ENCODE results near the gene IL25. TPM values are rescaled to one million over a fixed set of nuclear protein-coding genes. Genes with fewer than 3 reads are reported as not detected.

Gene IL25
- total and polyA plus RNA-seq, 2 of the 4 experiments (the other 2 are of a cell fraction): not detected

- in situ Hi-C loops (cut with MboI; ENCODE audit: low sequenced_read_pairs) (no loop called here), dilution Hi-C loops (cut with HindIII; ENCODE audit: low sequenced_read_pairs, unreplicated experiment) (no loop called here), intact Hi-C loops (cut with micrococcal nuclease) (no loop called here)
- Histone ChIP-seq H2BK120ac (ENCODE audit: low read depth, low read length) (no peak overlapping the region), H2AK5ac (ENCODE audit: low read depth, low read length) (no peak overlapping the region), H2BK5ac (ENCODE audit: low read depth, low read length, poor library complexity, severe bottlenecking) (no peak overlapping the region), H4K91ac (ENCODE audit: insufficient read depth, low read depth, low read length) (no peak overlapping the region), H3K4me1 (ENCODE audit: control insufficient read depth, insufficient read depth, low read length) (no peaks in the 10 kb centered on the region), H4K8ac (ENCODE audit: low read depth in 2 of 2, low read length in 2 of 2) (no peak overlapping the region), H3K27ac (ENCODE audit: insufficient read depth, low read length) (no peak overlapping the region), H3K4me2 (ENCODE audit: low read depth, low read length) (no peak overlapping the region), H3K9ac (ENCODE audit: low read depth, low read length) (no peak overlapping the region), H3K23ac (ENCODE audit: low read depth, low read length) (no peak overlapping the region), H3K36me3 (ENCODE audit: control insufficient read depth, insufficient read depth, low read length) (no peaks in the 10 kb centered on the region), H3K4ac (ENCODE audit: low read depth, low read length) (no peak overlapping the region), H2AFZ (replicated peaks; ENCODE audit: low read length, poor library complexity) (no peak overlapping the region), H2BK20ac (ENCODE audit: low read depth, low read length) (no peak overlapping the region), H3K14ac (replicated peaks; ENCODE audit: low read depth, low read length) (no peak overlapping the region), H3K56ac (ENCODE audit: extremely low read depth, insufficient read depth, low read length) (no peak overlapping the region), H3K9me3 (ENCODE audit: control insufficient read depth, insufficient read depth, low read length) (no peaks in the 10 kb centered on the region), H3K18ac (ENCODE audit: low read depth, low read length) (no peak overlapping the region), H3K79me1 (ENCODE audit: low read depth in 1 of 2, low read length in 2 of 2) (no peaks in the 10 kb centered on the region), H3K4me3 (ENCODE audit: insufficient read depth, low read depth, low read length) (no peak overlapping the region), H2BK15ac (ENCODE audit: low read depth, low read length) (no peak overlapping the region), H4K5ac (ENCODE audit: low read depth, low read length) (no peak overlapping the region), H3K9me1 (ENCODE audit: insufficient read depth, low read length) (peaks cover 2% of the 10 kb centered on the region; the same call in 1 of the 2 replicates), H3K27me3 (ENCODE audit: control insufficient read depth, insufficient read depth, low read length) (peaks cover 23% of the 10 kb centered on the region), H4K20me1 (ENCODE audit: insufficient read depth, low read length) (no peaks in the 10 kb centered on the region), H2AK9ac (replicated peaks; ENCODE audit: low read depth, low read length, poor library complexity) (no peak overlapping the region)
- ATAC-seq (ENCODE audit: low read depth) (no peak), DNase-seq (no peak)
- 100% methylated on average over 2 of the region's 4 CpGs; no CpG with 5 or more reads in 1 of the 2 experiments for whole genome bisulfite sequencing, 2 experiments (ENCODE audit: extremely low coverage in 2 of 2, insufficient read length in 1 of 2)
- TF ChIP-seq RFX5 (IDR thresholded peaks at IDR 0.05; ENCODE audit: low read depth, low read length): no peak
- no peak for TF ChIP-seq CHD1 (IDR thresholded peaks at IDR 0.05; ENCODE audit: low read depth, low read length)
- TF ChIP-seq MXI1 (IDR thresholded peaks at IDR 0.05; ENCODE audit: borderline replicate concordance, low read depth, low read length): no peak
- no peak for TF ChIP-seq RAD21 (IDR thresholded peaks at IDR 0.05; ENCODE audit: low read length)
- TF ChIP-seq USF2 (IDR thresholded peaks at IDR 0.05; ENCODE audit: low read depth, low read length): no peak
- TF ChIP-seq FOS (IDR thresholded peaks at IDR 0.05; ENCODE audit: low read depth, low read length): no peak
- no peak for TF ChIP-seq SMC3 (IDR thresholded peaks at IDR 0.05; ENCODE audit: low read depth, low read length)
- TF ChIP-seq MAFK (IDR thresholded peaks at IDR 0.05; ENCODE audit: low read depth, low read length): no peak
- no peak for TF ChIP-seq POLR2A (IDR thresholded peaks at IDR 0.05; ENCODE audit: low read depth, low read length)
- TF ChIP-seq CTCF (conservative IDR thresholded peaks at IDR 0.05; ENCODE audit: low read depth, low read length): no peak
- TF ChIP-seq MAZ (IDR thresholded peaks at IDR 0.05; ENCODE audit: borderline replicate concordance, low read depth, low read length): no peak
- ChIA-PET CTCF (no interaction called here), POLR2A (ENCODE audit: unreplicated experiment) (no interaction called here)
- no TSS peak for BruUV-seq (replicated peaks)
These were observed 25.7 kb downstream of the IL25 start for GRCh38 chr14:23398348-23398747.
